Measurements from ENCODE around the gene SERPINE1.
"Not testable (repeated sequence)": the region's sequence is repeated elsewhere in the genome, so short reads cannot be mapped to it uniquely, and the experiment has no call there.

The SERPINE1 gene

GRCh38 chr7:101125989-101126650 is 784 bp upstream of the SERPINE1 start:
- DNase-seq, result no peak

- DNase-seq, result no peak
Observed at GRCh38 chr7:101127460-101128039, 646 bp downstream of the SERPINE1 start.

GRCh38 chr7:101128040-101128834 is 1.3 kb downstream of the SERPINE1 start:
- DNase-seq, result no peak

- DNase-seq, result no peak
Observed at GRCh38 chr7:101129603-101130117, 2.8 kb downstream of the SERPINE1 start.

GRCh38 chr7:101132626-101133600 is 6.0 kb downstream of the SERPINE1 start:
- not testable (repeated sequence) for DNase-seq

- DNase-seq, result no peak
Observed at GRCh38 chr7:101133621-101134398, 6.9 kb downstream of the SERPINE1 start.

GRCh38 chr7:101134399-101134980 is 7.6 kb downstream of the SERPINE1 start:
- peak; percentile 14 for DNase-seq

GRCh38 chr7:101137651-101138212 is 10.8 kb downstream of the SERPINE1 start:
- no peak for DNase-seq

GRCh38 chr7:101138213-101138870 is 11.4 kb downstream of the SERPINE1 start:
- DNase-seq, result no peak

GRCh38 chr7:101140339-101140699 is 13.4 kb downstream of the SERPINE1 start:
- DNase-seq, result no peak

- DNase-seq, result no peak
Observed at GRCh38 chr7:101140746-101141382, 14.0 kb downstream of the SERPINE1 start.

- no peak for DNase-seq
Observed at GRCh38 chr7:101151908-101152651, 25.2 kb downstream of the SERPINE1 start.

GRCh38 chr7:101153969-101154692 is 27.2 kb downstream of the SERPINE1 start, which contains the start of gene AP1S1:
AP1S1 (plus strand) TSS chr7:101154476; CDS start chr7:101154515, 39 bp downstream.
- DNase-seq, result peak; percentile 97

GRCh38 chr7:101154693-101155102 is 27.8 kb downstream of the SERPINE1 start:
- DNase-seq, result no peak

GRCh38 chr7:101155303-101155702 is 28.4 kb downstream of the SERPINE1 start:
- no peak for DNase-seq

GRCh38 chr7:101156277-101156676 is 29.4 kb downstream of the SERPINE1 start:
- DNase-seq, result no peak

GRCh38 chr7:101156866-101157589 is 30.1 kb downstream of the SERPINE1 start:
- DNase-seq, result no peak
